HepG2 (cell line): ENCODE data around the gene C3orf52.

Source experiments
- ELF4 ChIP-seq: sonication (generic); formaldehyde crosslinking; IDR thresholded peaks from 2 replicates; pipeline ENCODE4 v1.5.0; 2020; ENCODE audit warnings: missing genetic modification reagents, mild to moderate bottlenecking, moderate library complexity, borderline replicate concordance
- TEAD2 ChIP-seq: sonication (generic); formaldehyde crosslinking; IDR thresholded peaks from 2 replicates; pipeline ENCODE4 v1.9.0; 2021; ENCODE audit warnings: missing genetic modification reagents
- YY1 ChIP-seq: IDR thresholded peaks from 2 replicates; pipeline ENCODE4 v1.6.1; 2011; ENCODE audit warnings: low read length, low read depth, moderate library complexity, mild to moderate bottlenecking; ENCODE audit not compliant: insufficient read depth, insufficient replicate concordance
- TF ChIP-seq, protein P1 (sequence below): sonication (generic); formaldehyde crosslinking; IDR thresholded peaks from 2 replicates; pipeline ENCODE4 v1.4.0; 2020; ENCODE audit warnings: missing genetic modification reagents
- TF ChIP-seq, protein P2 (sequence below): sonication (generic); formaldehyde crosslinking; IDR thresholded peaks from 2 replicates; pipeline ENCODE4 v1.4.0; 2020; ENCODE audit warnings: missing genetic modification reagents
- TF ChIP-seq, protein P3 (sequence below): sonication (generic); formaldehyde crosslinking; IDR thresholded peaks from 2 replicates; pipeline ENCODE4 v1.4.0; 2020; ENCODE audit warnings: mild to moderate bottlenecking, missing genetic modification reagents

GRCh38 chr3:112046599-112046998, 39.6 kb upstream of the C3orf52 start:
- no peak for TF ChIP-seq YY1
- TF ChIP-seq, protein P1, sequence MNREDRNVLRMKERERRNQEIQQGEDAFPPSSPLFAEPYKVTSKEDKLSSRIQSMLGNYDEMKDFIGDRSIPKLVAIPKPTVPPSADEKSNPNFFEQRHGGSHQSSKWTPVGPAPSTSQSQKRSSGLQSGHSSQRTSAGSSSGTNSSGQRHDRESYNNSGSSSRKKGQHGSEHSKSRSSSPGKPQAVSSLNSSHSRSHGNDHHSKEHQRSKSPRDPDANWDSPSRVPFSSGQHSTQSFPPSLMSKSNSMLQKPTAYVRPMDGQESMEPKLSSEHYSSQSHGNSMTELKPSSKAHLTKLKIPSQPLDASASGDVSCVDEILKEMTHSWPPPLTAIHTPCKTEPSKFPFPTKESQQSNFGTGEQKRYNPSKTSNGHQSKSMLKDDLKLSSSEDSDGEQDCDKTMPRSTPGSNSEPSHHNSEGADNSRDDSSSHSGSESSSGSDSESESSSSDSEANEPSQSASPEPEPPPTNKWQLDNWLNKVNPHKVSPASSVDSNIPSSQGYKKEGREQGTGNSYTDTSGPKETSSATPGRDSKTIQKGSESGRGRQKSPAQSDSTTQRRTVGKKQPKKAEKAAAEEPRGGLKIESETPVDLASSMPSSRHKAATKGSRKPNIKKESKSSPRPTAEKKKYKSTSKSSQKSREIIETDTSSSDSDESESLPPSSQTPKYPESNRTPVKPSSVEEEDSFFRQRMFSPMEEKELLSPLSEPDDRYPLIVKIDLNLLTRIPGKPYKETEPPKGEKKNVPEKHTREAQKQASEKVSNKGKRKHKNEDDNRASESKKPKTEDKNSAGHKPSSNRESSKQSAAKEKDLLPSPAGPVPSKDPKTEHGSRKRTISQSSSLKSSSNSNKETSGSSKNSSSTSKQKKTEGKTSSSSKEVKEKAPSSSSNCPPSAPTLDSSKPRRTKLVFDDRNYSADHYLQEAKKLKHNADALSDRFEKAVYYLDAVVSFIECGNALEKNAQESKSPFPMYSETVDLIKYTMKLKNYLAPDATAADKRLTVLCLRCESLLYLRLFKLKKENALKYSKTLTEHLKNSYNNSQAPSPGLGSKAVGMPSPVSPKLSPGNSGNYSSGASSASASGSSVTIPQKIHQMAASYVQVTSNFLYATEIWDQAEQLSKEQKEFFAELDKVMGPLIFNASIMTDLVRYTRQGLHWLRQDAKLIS (CRISPR knock-in tag), result no peak
- no peak for TF ChIP-seq TEAD2 (CRISPR knock-in tag)
- TF ChIP-seq, protein P2, sequence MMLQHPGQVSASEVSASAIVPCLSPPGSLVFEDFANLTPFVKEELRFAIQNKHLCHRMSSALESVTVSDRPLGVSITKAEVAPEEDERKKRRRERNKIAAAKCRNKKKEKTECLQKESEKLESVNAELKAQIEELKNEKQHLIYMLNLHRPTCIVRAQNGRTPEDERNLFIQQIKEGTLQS, result no peak
- TF ChIP-seq, protein P3, sequence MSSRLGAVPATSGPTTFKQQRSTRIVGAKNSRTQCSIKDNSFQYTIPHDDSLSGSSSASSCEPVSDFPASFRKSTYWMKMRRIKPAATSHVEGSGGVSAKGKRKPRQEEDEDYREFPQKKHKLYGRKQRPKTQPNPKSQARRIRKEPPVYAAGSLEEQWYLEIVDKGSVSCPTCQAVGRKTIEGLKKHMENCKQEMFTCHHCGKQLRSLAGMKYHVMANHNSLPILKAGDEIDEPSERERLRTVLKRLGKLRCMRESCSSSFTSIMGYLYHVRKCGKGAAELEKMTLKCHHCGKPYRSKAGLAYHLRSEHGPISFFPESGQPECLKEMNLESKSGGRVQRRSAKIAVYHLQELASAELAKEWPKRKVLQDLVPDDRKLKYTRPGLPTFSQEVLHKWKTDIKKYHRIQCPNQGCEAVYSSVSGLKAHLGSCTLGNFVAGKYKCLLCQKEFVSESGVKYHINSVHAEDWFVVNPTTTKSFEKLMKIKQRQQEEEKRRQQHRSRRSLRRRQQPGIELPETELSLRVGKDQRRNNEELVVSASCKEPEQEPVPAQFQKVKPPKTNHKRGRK (CRISPR knock-in tag), result no peak
- TF ChIP-seq ELF4, result no peak
